GM11168 (cell line): ENCODE data around the gene ADAD2.
"Not testable (repeated sequence)": the region's sequence is repeated elsewhere in the genome, so short reads cannot be mapped to it uniquely, and the experiment has no call there.

ENCODE experiments used
- in situ Hi-C: fragments of 300-500 bp; cut with MboI; formaldehyde crosslinking; loops from one replicate; pipeline ENCODE4 v1.12.0; 2022; ENCODE audit warnings: low sequenced_read_pairs; ENCODE audit not compliant: unreplicated experiment

ADAD2 gene

GRCh38 chr16:84216144-84216543, 25.2 kb downstream of the ADAD2 start:
- in situ Hi-C loops: not testable (repeated sequence)

DNA sequence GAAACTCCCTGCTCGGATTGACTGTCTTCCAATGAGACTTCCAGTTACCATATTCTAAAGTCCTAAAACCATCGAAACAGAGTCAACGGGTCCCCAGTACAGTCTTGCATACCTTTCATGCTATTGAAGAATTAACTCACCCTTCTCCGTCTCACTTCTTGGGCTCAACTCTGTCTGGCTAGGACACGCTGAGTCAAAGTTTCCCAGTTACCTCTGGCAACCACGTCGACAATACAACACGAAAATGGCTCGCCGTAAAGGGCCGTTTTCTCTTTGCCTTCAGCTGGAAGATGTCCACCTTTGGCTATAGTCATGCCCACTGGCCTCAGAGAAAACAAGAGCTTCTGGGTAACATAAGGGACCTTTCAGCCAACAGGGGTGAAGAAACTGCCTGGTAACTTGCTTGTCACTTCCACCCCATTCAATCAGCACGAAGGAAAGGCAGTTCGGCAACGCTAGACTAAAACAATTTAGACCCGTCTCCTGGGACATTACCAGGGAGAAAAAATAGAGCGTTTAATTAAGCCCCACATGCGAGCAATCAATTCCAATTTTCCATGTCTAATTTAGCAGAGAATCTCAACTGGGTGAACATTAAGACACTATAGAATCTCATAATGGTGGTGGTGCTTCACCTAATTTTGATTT, 27.3 kb downstream of the ADAD2 start:
- in situ Hi-C loops: no loop called here

GRCh38 chr16:84218956-84219355, 28.0 kb downstream of the ADAD2 start:
- in situ Hi-C loops: no loop called here

DNA sequence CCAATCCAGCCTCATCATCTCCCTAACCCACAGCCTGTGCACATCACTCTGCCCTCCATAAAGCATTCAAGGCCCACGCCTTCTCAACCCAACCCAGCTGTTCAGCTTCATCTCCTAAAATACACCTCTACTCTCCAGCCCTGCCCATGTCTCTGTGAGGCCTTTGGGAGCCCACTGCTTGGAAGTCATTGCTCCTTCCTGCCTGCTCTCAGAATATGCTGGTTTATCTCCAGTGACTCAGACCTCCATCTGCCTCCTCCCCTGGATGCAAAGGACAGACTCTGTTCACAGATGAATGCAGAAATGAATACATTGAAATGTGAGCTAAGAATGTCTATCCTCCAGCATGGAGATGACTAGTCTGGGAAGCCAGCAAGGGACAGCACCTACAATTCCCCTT, 29.9 kb downstream of the ADAD2 start:
- in situ Hi-C loops: no loop called here

DNA sequence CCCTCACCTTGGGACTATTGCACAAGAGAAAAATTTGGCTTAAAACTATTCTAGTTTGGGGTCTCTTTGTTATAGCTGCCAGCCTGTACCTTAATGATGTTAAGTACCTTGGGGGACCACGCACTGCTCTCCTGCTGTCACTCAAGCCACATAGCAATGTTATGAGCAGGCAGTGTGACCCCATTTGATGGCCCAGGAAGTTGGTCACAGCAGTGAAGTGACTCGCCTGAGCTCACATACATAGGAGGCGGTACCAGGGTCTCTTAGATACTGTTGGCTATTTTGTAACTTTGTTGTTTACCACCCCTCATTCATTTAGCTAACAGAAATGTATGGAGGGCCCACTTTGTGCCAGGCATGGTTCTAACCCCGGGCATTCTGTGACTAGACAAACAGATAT, 32.5 kb downstream of the ADAD2 start:
- in situ Hi-C loops: no loop called here

DNA sequence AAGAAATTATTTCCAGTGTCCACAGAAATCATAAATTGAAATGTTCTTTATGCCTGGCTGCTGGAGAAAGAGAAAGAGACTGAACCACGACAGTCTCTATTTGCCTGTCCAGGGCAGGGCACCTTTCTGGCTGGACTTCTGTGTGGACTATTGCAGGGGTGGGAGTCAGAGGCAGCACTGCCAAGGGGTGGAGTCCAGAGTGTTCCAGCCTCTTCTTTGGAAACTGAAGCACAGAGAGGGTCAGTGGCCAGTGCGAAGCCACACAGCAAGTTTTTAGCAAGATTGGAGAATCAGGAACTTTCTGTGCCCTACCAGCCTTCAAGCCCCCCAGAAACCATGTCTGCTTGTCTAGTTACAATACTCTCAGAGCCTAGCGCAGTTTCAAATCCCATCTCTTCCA, 33.6 kb downstream of the ADAD2 start:
- in situ Hi-C loops: no loop called here

- in situ Hi-C loops: no loop called here
These were observed 34.2 kb downstream of the ADAD2 start for GRCh38 chr16:84225126-84225525.

GRCh38 chr16:84225571-84225970, 34.6 kb downstream of the ADAD2 start:
- in situ Hi-C loops: no loop called here

DNA sequence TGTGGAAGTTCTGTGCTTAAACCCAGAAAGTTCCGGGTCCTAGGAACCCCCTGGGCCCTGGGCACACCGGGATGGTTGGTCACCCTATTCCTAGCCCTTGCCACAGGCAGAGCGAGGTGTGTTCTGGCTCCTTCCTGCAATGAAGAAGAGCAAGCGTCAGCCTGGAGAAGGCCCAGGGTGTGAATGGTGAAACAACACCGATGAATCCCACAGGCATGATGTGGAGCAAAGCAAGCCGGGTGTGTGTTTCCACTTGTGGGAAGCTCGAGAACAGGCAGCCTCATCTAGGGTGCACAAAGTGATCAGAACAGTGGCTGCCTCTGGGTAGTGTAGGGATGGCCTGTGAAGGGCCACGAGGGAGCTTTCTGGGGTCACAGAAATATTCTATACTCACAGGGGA, 35.1 kb downstream of the ADAD2 start:
- in situ Hi-C loops: no loop called here

DNA sequence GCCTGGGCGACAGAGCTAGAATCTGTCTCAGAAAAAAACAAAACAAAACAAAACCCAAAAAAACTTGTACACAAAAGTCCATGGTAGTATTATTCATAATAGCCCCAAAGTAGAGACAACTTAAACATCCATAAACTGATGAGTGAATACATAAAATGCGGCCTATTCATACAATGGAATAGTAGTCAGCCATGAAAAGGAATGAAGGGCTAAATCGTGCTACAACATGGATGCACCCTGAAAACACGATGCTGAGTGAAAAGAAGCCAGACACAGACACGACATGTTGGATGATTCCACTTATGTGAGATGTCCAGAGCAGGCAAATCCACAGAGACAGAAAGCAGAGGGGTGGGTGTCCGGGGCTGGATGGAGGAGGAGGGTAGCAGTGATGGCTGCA, 36.6 kb downstream of the ADAD2 start:
- in situ Hi-C loops: no loop called here

DNA sequence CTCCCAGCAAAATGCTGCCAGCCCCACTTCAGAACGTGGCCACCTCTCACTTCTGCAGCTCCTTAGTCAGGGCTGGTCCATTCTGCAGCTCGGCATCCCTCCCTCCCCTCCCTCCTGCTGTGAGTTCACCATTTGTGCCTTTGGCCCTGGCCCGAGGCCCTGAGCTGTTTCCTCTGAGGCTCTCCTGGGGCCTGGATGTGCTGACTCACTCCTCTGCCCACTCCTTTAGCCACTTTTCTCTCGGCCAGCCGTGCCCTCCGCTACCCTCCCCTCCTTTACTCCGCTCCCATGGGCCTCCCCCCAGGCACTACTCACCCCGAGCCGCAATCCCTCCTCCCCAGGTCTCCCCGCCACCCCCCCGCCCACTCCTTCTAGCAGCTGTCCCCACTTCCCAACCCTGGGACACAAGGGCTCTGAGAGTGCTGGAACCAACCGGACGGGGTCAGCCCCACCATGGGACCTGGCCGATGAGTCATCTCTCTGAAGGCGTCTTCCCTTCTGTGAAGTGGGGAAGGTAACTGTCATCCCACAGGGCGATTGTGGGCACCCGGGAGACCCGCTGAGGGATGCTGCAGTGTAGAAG, 37.4 kb downstream of the ADAD2 start:
- in situ Hi-C loops: no loop called here

- in situ Hi-C loops: no loop called here
These were observed 38.5 kb downstream of the ADAD2 start for GRCh38 chr16:84229471-84229870.

GRCh38 chr16:84232060-84232459, 41.1 kb downstream of the ADAD2 start:
- in situ Hi-C loops: no loop called here

- in situ Hi-C loops: no loop called here
These were observed 42.0 kb downstream of the ADAD2 start for GRCh38 chr16:84232969-84233368.

DNA sequence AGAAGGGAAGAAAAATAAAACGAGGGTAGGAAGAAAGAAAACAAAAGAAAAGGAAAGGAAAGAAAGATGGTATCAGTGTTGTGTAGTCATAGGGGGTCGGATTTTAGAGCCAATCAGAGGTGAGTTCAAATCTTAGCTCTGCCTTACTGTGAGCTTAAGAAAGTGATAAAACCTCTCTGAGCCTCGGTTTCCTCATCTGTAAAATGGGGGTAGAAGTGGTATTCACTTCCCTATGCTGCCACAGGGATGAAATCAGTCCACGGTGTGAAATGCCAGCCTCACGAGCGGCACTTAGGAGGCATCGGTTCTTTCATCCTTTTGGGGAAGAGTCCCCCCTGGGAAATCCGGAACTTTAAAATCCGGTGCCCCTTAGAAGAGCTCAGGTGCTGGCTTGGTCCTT, 42.8 kb downstream of the ADAD2 start:
- in situ Hi-C loops: no loop called here

DNA sequence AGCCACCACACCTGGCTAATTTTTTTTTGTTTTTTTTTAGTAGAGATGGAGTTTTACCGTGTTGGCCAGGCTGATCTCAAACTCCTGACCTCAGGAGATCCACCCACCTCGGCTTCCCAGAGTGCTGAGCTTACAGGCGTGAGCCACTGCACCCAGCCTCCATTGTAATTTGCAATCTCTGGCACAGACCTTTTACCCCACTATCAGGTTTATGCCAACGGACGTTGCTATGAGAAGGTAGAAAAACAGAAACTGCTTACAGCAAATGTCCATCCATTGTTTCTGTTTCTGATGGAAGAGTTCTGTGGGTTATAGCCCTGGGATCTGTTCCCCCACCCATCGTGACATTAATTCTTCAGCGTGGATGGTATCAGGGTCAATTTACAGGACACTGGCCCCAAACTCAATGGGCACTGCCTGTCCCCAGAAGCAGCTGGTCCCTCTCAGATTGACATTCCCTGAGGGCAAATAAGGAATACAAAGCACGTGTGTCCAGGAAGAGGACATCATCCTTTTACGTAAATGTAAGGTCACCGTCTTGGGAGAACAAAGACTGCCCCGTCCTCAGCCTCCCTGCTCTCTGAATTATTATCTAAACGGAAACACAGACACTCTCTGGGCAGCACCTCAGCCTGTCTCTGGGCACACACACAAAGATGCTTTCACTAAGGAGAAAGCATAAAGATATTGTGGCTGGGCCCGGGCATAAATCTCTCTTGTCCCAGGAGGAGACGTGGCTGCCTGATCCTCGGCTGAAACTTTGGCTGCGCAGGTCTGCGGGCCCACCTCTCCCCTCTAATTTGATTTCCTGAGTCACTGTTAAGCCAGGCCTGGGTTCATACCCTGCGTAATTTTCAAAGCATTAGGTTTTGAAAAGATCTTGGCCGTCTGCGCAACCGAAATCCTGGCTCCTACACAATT, 43.6 kb downstream of the ADAD2 start:
- in situ Hi-C loops: no loop called here

- in situ Hi-C loops: no loop called here
These were observed 45.7 kb downstream of the ADAD2 start for GRCh38 chr16:84236671-84237070.

- in situ Hi-C loops: no loop called here
These were observed 47.2 kb downstream of the ADAD2 start for GRCh38 chr16:84237994-84238750.

DNA sequence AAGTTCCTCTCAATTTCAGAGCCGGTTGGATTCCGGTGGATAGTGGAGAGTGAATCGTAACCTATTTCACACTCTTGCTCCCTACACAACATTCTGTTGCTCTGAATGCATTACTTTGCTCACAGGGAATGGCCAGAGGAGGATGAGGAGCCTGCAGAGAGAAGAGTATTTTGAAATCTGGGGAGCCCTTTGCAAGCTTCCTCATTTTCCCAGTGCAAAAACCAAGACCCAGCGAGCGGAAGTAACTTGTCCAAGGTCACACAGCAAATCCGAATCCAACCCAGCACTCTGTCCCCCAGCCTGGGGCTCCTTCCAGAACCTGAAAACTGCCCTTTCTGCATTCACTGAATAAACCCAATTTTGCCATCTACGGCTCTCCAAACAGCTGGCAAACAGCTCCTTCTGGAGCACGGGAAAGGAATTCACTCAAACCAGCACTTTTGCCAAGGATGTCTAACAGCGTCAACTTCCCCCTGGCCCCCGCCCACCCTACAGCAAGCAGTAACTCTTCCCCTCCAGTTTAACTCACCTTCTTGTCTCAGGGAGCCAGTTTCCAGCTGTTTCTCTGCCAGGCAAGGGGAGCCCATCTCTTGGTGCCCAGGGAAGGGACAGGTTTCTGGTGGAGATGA, 48.3 kb downstream of the ADAD2 start:
- in situ Hi-C loops: no loop called here

GRCh38 chr16:84239909-84240308, 49.0 kb downstream of the ADAD2 start, which contains the start of gene KCNG4:
TSS of gene KCNG4 (minus strand) at chr16:84240012. CDS start at chr16:84237485, 2,527 bp downstream.
- in situ Hi-C loops: no loop called here
